Endothelial cell of umbilical vein (primary cell): ENCODE data around the gene HS3ST1. TPM values are rescaled to one million over a fixed set of nuclear protein-coding genes. Genes with fewer than 3 reads are reported as not detected.

Source experiments
- BruUV-seq: library from RNA; stranded (reverse); fragments of 400-500 nt; replicated peaks from 2 replicates; lab custom pipeline; 2021; lab: Mats Ljungman, UMichigan
- CTCF ChIA-PET: fragments of 300-600, 350-600 bp; sonication (Branson Sonifier 250); formaldehyde crosslinking; loops from one replicate; lab custom pipeline; 2021; ENCODE audit warnings: antibody characterized with exemption, inconsistent platforms; lab: Charles Lee
- POLR2A ChIA-PET: fragments of 300-600, 350-600 bp; sonication (Branson Sonifier 250); formaldehyde crosslinking; loops from one replicate; lab custom pipeline; 2021; ENCODE audit warnings: antibody characterized with exemption, inconsistent platforms; lab: Charles Lee
- DNase-seq: peaks from one replicate; pipeline ENCODE4 v3.0.0-alpha.2; 2011; ENCODE audit warnings: low read depth, low spot score
- FAIRE-seq: peaks from 2 replicates; lab custom pipeline; 2011; peaks lifted over from hg19 to GRCh38; lab: Jason Lieb, UNC
- H2AFZ ChIP-seq: 2 replicates; pipeline ENCODE4 v1.6.0; 2012; ENCODE audit warnings: low read depth, low read length, control low read depth, inconsistent platforms
- H3K27ac ChIP-seq: 2 replicates; pipeline ENCODE4 v1.5.1; 2011; ENCODE audit warnings: low read depth, mild to moderate bottlenecking, control low read depth, low read length, moderate library complexity; ENCODE audit not compliant: insufficient read depth
- H3K27me3 ChIP-seq, 2 experiments: 2 replicates each; pipeline versions ENCODE4 v1.6.0 to v1.6.1; 2011; ENCODE audit warnings: low read length in 2 of 2, mixed read lengths in 1 of 2; ENCODE audit not compliant: control insufficient read depth in 2 of 2, insufficient read depth in 2 of 2
- H3K36me3 ChIP-seq, 2 experiments: 2 replicates in 1 of 2; 3 replicates in 1 of 2; pipeline ENCODE4 v1.5.1; 2011; ENCODE audit warnings: low read length in 2 of 2, mild to moderate bottlenecking in 1 of 2, moderate library complexity in 1 of 2; ENCODE audit not compliant: control insufficient read depth in 2 of 2, insufficient read depth in 2 of 2; ENCODE audit errors: extremely low read depth in 1 of 2
- H3K4me1 ChIP-seq: 3 replicates; pipeline ENCODE4 v1.5.1; 2011; ENCODE audit warnings: mild to moderate bottlenecking, low read length; ENCODE audit not compliant: control insufficient read depth, insufficient read depth; ENCODE audit errors: extremely low read depth
- H3K4me2 ChIP-seq: 2 replicates; pipeline ENCODE4 v1.6.1; 2011; ENCODE audit warnings: low read length, control low read depth, mixed read lengths; ENCODE audit not compliant: insufficient read depth
- H3K4me3 ChIP-seq, 3 experiments: fragments of 200-600 bp in 1 of 3; sonication (generic), shearing (Covaris generic) in 1 of 3; replicated peaks in 1 of 3; 2 replicates each; pipeline ENCODE4 v1.5.1; 2011 to 2016; ENCODE audit warnings: control low read depth in 3 of 3, low read length in 3 of 3, mild to moderate bottlenecking in 2 of 3, inconsistent platforms in 1 of 3, low read depth in 1 of 3, moderate library complexity in 1 of 3; ENCODE audit not compliant: insufficient read depth in 1 of 3
- H3K79me2 ChIP-seq: 2 replicates; pipeline ENCODE4 v1.6.0; 2012; ENCODE audit warnings: low read length, inconsistent platforms; ENCODE audit not compliant: control insufficient read depth, insufficient read depth
- H3K9ac ChIP-seq: replicated peaks from 2 replicates; pipeline ENCODE3; 2011; ENCODE audit warnings: low read length, control low read depth; ENCODE audit not compliant: insufficient read depth; ENCODE audit errors: extremely low read depth
- H3K9me1 ChIP-seq: replicated peaks from 3 replicates; pipeline ENCODE4 v1.6.0; 2011; ENCODE audit warnings: mild to moderate bottlenecking, low read length; ENCODE audit not compliant: control insufficient read depth, insufficient read depth; ENCODE audit errors: extremely low read depth
- H3K9me3 ChIP-seq: replicated peaks from 2 replicates; pipeline ENCODE4 v1.5.1; 2012; ENCODE audit warnings: low read length, inconsistent platforms; ENCODE audit not compliant: control insufficient read depth, insufficient read depth
- H4K20me1 ChIP-seq: replicated peaks from 2 replicates; pipeline ENCODE3; 2011; ENCODE audit warnings: mild to moderate bottlenecking, low read length; ENCODE audit not compliant: control insufficient read depth, insufficient read depth; ENCODE audit errors: extremely low read depth
- CTCF ChIP-seq, 2 donors: IDR thresholded peaks; 1 replicate in 1 of 2; 2 replicates in 1 of 2; pipeline ENCODE4 v1.5.1; 2011; ENCODE audit warnings: low read length in 2 of 2, mild to moderate bottlenecking in 2 of 2, moderate library complexity in 2 of 2, control low read depth in 1 of 2, inconsistent platforms in 1 of 2, low read depth in 1 of 2; ENCODE audit not compliant: insufficient read depth in 1 of 2; ENCODE audit errors: extremely low read depth in 1 of 2
- FOS ChIP-seq: IDR thresholded peaks from 2 replicates; pipeline ENCODE4 v1.6.1; 2011; ENCODE audit warnings: mild to moderate bottlenecking, low read length, moderate library complexity, borderline replicate concordance; ENCODE audit not compliant: insufficient read depth
- GATA2 ChIP-seq: IDR thresholded peaks from 2 replicates; pipeline ENCODE4 v1.7.0; 2011; ENCODE audit warnings: low read depth, mild to moderate bottlenecking, moderate library complexity, mixed read lengths, low read length; ENCODE audit not compliant: insufficient read length, insufficient read depth
- dilution Hi-C: fragments of 300-500 bp; cut with MboI; formaldehyde crosslinking; loops from one replicate; pipeline ENCODE4 v1.15.0; 2019; ENCODE audit warnings: low sequenced_read_pairs; ENCODE audit not compliant: extremely low pct_ligation_motif_present
- intact Hi-C: fragments of 100-400 bp; cut with micrococcal nuclease; formaldehyde crosslinking; loops from one replicate; pipeline ENCODE4 v1.10.0; 2022
- polyA plus RNA-seq, 4 experiments: library from polyadenylated mRNA; depleted of rRNA in 3 of 4; stranded (reverse) in 3 of 4; unstranded in 1 of 4; fragments of >200 nt; gene quantifications; 2 replicates each; pipeline versions ENCODE4 v1.2.1 to v1.2.3, GENCODE V29; 2011 to 2012; ENCODE audit warnings: missing spikeins in 1 of 4
- total RNA-seq: library from RNA; stranded (reverse); gene quantifications from 2 replicates; pipeline ENCODE4 v1.2.3, GENCODE V29; 2021
- TF ChIP-seq, protein P1 (sequence below): IDR thresholded peaks from 2 replicates; pipeline ENCODE4 v1.6.1; 2011; ENCODE audit not compliant: insufficient read depth, insufficient read length

The HS3ST1 gene
- total and polyA plus RNA-seq, 2 donors (not counting 3 experiments of a cell fraction or from before 2014, with no cell fraction given), result 0.14 to 1.3 TPM

GRCh38 chr4:11397819-11398610 is 30.7 kb downstream of the HS3ST1 start:
- intact Hi-C loops (no loop called here), dilution Hi-C loops (no loop called here)
- no peaks in the 10 kb centered on the region for H3K27me3 ChIP-seq
- no peak for TF ChIP-seq CTCF (IDR thresholded peaks at IDR 0.05; ENCODE audit: extremely low read depth in 1 of 2, insufficient read depth in 1 of 2, low read depth in 1 of 2, low read length in 2 of 2)
- H4K20me1 ChIP-seq, result no peaks in the 10 kb centered on the region
- no peaks in the 10 kb centered on the region for H3K9me3 ChIP-seq
- ChIA-PET POLR2A (no interaction called here), CTCF (no interaction called here)
- H3K4me2 ChIP-seq, result no peak overlapping the region
- H3K27ac ChIP-seq, result no peak overlapping the region
- no peak overlapping the region for H2AFZ ChIP-seq
- no peaks in the 10 kb centered on the region for H3K79me2 ChIP-seq
- BruUV-seq, result no TSS peak
- no peak for FAIRE-seq
- H3K9ac ChIP-seq, result no peak overlapping the region
- no peaks in the 10 kb centered on the region for H3K9me1 ChIP-seq
- peaks cover 5% of the 10 kb centered on the region for H3K4me1 ChIP-seq
- DNase-seq, result no peak
- no peaks in the 10 kb centered on the region for H3K36me3 ChIP-seq
- no peak overlapping the region for H3K4me3 ChIP-seq

GRCh38 chr4:11397146-11397545 is 31.5 kb downstream of the HS3ST1 start:
- FAIRE-seq (peak; percentile 84), DNase-seq (peak; percentile 11)
- Histone ChIP-seq H3K4me2 (peak overlapping the region; percentile 6), H3K36me3 (no peaks in the 10 kb centered on the region), H4K20me1 (no peaks in the 10 kb centered on the region), H2AFZ (no peak overlapping the region), H3K4me3 (no peak overlapping the region), H3K9me3 (no peaks in the 10 kb centered on the region), H3K79me2 (no peaks in the 10 kb centered on the region), H3K27ac (no peak overlapping the region), H3K27me3 (no peaks in the 10 kb centered on the region), H3K4me1 (peaks cover 5% of the 10 kb centered on the region), H3K9me1 (no peaks in the 10 kb centered on the region), H3K9ac (no peak overlapping the region)
- CTCF ChIA-PET, result no interaction called here
- dilution Hi-C loops (no loop called here), intact Hi-C loops (no loop called here)
- BruUV-seq, result no TSS peak
- POLR2A ChIA-PET, result no interaction called here
- TF ChIP-seq, protein P1, sequence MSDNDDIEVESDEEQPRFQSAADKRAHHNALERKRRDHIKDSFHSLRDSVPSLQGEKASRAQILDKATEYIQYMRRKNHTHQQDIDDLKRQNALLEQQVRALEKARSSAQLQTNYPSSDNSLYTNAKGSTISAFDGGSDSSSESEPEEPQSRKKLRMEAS, result no peak
- TF ChIP-seq GATA2 (peak; percentile 45), FOS (peak; percentile 55)
